ENCODE measurements around the gene ITGAX.

- TF ChIP-seq CTCF (IDR thresholded peaks at IDR 0.05) = no peak
- TF ChIP-seq POLR2A (IDR thresholded peaks at IDR 0.05) = no peak
These were observed 12.9 kb downstream of the ITGAX start for GRCh38 chr16:31367853-31368252.

Measured in lower leg skin (tissue), 3 donors.